OCI-M2 (cell line): ENCODE data around the gene FGFRL1.

ENCODE experiments used
- DNase-seq: peaks from one replicate; lab custom pipeline; 2025; ENCODE audit not compliant: unreplicated experiment; lab: John Stamatoyannopoulos, UW

The FGFRL1 gene

GRCh38 chr4:1004557-1005485 lies 6.6 kb upstream of the FGFRL1 start:
- DNase-seq = no peak

- no peak for DNase-seq
These were observed 4.6 kb upstream of the FGFRL1 start for GRCh38 chr4:1006856-1007255.

- no peak for DNase-seq
These were observed 2.4 kb upstream of the FGFRL1 start for GRCh38 chr4:1008840-1009541.

- no peak for DNase-seq
These were observed 1.7 kb upstream of the FGFRL1 start for GRCh38 chr4:1009542-1010394.

DNA sequence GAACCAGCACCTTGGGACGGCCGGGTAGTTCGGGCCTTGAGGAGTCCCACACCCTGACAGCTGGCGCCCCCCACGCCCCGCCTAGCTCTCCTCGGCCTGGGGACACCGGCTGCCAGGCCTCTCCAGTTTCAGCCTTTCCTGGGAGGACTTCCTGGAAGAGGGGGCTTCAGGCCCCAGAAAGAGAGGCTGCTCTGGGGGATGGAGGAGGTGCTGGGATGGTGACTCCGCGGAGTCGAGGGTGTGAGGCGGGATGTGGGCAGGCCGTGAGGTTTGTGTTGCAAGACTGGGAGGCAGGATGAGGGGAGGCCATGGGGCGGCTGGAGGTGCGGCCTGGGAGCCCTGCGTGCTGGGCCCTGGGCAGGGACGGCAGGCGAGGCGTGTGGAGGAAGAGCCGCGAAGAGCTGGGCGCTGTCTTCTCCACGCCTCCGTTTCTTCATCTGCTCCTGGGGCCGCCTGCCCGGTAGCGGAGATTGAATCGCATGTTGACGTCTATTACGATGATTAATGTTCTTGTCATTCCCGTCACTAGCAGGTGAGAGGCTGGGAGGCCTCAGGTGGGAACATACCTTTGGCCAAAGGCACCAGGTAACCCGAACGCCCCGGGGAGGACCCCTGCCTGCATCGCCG lies 918 bp upstream of the FGFRL1 start:
- DNase-seq = no peak

DNA sequence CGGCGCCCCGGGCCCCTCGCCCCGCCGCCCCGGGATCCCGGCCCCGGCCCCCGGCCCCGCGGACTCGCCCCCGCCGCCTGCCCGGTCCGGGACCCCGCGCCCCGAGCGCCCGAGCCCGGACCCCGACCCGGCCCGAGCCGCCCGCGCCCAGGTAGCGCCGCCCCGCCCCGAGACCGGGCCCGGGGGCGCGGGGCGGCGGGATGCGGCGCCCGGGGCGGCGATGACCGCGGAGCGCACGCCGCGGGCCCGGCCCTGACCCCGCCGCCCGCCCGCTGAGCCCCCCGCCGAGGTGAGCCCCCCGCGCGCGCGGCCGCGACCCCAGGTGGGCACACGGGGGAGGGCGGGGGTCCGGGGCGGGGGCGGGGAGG lies 224 bp downstream of the FGFRL1 start:
- no peak for DNase-seq

DNA sequence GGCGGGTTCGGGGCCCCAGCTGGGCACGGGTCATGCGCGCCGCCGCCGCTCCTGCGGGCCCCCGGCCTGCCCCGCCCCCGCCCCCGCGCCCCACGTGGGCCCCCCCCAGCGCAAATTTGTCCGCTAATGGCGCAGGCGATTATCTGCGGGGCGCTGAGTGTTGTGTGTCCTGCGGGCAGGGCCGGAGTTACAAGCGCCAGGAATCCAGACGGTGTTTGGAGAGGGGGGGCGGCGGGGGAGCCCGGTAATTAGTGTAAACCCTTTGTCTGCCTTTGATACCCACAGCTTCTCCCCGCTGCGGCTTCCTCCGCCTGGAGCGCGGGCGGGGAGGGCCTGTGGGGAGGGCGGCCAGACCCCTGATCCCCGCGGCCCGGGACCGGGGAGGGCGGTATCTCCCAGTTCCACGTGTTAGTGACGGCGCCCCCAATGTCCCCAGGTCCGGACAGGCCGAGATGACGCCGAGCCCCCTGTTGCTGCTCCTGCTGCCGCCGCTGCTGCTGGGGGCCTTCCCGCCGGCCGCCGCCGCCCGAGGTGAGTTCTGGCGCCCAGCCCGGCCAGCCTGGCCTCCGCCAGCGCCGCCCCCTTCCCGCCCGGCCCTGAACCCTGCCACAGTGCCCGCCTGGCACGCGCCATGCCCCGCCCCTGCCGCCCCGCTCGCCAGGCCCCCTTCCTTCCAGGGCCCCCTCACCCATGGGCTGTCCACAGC lies 761 bp downstream of the FGFRL1 start:
- no peak for DNase-seq

DNA sequence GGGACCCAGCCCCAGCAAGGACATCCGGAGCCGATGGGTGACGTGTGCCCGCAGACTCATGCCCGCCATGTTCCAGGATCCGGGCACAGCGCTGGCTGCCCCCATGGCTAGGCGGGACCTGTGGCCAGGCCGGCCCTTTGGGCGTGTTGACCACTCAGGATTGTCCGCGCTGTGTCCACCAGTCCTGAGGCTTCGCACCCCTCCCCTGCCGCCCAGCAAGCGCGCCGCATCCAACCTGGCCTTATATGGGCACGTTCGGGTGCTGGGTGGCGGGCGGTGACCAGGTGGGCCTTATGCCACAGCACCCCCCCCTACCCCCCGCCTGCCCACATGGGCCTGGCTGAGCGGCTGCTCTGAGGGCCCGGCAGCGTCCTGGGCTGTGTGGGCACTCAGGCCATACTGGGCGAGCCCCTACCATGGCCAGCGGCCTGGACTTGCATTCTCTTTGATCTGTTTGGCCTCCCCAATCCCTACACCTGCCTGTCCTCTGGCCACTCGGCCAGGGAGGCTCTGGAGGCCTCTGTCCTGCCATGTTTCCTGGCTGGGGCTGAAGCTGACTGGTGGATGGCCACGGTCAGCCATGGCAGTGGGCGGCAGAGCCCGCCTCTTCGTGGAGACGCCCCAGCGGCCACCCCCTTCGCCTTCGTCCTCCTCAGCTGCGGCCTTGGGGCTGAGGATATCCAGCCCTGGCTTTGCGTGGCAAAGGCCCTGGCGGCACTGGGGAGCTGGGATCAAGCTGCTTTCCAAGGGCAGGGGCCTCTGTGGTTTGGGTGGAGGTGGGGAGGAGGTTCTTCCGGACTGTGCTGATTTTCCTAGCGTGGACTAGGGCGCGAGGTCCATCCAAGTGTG lies 2.0 kb downstream of the FGFRL1 start:
- no peak for DNase-seq

DNA sequence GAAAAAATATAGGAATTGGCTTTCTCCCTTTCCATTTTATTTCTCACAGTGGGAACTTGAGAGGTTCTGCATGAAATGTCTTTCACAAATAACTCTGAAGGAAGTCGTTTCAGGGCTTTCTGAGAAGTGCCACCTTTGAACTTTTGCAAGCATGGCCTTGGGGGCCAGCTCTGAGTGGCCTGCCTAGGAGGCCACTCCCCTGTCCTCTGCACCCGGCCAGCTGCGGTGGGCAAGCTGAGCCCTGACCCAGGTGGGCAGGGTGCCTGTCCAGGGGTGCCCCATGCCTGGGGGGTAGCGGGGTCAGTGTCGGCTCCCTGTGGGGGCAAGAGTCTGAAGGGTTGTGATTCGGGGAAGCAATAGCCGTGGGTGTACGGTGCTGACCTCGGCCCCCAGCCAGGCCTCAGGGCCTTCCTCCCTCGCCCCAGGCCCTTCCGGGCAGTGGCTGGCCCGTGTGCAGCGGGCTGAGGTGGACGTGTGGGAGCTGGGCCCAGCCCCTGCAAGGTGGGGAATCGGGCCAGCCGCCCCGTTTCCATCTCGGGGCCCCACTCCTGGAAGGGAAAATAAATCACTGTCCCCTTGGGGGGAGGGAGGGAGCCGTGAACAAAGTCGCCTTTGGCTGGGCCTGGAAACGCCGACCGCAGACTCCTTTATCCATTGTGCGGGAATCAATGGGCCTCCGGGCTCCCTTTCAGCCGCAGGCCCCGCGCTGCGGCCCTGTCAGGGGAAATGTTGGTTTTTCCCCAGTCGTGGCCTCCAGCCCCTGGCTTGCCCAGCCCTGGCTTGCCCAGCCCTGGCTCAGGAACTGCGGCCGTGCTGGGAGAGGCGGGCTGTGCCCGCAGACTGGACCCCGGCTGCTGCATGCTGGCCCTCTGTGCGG lies 3.1 kb downstream of the FGFRL1 start:
- no peak for DNase-seq

- no peak for DNase-seq
These were observed 3.8 kb downstream of the FGFRL1 start for GRCh38 chr4:1015179-1015578.

- no peak for DNase-seq
These were observed 4.3 kb downstream of the FGFRL1 start for GRCh38 chr4:1015746-1016145.

DNA sequence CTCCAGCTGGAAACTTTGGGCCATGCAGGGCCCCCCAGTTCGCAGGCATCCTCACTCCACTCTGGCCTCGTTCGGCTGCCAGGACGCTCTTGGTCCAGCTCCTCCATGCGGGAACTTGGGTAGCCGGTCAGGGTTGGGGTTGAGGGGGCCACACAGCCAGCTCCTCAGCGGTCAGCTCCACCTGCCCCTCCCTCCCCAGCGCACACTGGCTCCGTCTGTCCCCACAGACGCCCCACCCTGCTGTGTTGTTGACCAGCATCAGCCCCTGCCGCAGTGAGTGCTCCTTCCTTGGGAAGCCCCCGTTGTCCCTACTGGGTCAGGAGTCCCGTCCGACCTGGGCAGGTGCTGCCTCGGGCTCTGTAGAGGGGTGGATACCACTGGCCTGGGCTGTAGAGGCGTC lies 5.8 kb downstream of the FGFRL1 start:
- no peak for DNase-seq

DNA sequence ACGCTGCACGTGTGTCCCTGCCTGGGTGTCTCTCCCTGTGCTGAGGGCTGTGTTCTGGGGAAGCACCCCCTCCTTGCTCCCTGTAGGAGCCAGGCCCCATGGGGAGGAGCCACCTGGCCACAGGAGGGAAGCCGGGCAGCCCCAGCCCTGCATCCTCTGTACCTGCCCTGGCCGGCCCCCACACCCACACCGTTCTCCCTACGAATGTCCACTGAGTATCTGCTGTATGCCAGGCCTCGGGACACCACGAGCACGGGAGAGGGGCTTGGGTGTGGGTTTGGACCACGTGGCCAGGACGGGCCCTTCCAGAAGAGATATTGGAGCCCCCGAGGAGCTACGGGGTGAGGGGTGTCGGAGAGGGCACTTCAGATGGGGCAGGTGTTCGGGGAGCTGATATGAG lies 6.3 kb downstream of the FGFRL1 start:
- no peak for DNase-seq

DNA sequence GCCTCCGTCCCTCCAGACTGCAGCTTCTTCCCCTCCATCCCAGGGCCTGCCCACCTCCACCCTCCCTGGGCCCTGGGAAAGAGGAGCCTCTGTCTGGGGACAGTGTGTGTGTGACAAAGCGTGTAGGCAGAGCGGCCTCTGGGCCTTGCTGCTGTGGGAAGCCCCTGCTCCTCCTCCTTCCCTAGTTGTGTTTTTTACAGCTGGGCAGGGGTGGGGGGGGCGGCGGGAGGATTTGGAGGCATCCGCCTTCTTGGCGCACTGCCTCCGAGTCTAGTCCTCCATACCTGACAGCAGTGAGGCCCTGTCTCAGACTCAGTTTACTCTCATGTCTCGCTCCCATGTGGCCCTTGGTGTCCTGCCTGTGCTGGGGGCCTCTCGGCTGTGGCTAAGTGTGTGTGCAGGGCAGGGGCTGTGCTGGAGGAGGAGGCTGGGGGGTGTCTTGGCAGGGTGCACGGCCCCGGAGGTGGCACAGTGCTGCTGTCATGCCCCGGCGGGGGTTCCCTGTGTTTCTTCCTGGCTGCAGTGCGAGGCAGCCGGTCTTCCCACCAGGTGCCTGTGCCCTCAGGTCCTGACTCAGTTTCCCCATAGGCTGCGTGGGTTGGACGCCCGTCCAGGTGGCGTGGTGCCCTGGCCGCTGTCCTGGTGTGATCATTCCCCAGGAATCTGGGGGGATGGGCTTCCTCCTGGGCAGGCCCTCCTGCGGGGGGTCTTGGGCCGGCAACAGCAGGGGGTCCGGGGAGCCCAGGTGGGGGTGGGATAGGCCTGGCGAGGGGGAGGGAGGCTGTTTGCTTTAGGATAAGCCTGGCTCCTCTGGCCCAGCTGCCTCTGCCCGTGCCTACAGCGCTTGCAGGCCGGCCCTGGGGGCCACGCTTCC lies 7.0 kb downstream of the FGFRL1 start:
- DNase-seq = no peak

DNA sequence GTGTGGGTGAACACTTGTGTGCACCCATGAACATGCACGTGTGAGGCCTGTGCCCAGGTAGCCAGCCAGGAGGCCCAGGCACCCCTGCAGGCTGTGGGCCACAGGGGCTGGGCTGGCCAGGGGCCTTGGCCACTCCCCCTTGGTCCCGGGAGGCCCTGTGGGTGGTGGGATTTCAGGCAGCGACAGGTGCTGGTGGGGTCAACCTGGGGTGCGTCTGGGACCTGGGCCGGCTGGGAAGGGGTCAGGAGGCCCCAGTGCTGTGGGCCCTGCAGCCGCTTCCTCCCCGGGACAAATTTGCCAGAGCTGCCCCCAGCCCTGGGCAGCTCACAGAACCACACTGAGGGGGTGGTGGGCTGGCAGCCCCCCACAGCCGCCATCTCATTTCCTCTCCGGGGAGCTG lies 7.9 kb downstream of the FGFRL1 start:
- no peak for DNase-seq

DNA sequence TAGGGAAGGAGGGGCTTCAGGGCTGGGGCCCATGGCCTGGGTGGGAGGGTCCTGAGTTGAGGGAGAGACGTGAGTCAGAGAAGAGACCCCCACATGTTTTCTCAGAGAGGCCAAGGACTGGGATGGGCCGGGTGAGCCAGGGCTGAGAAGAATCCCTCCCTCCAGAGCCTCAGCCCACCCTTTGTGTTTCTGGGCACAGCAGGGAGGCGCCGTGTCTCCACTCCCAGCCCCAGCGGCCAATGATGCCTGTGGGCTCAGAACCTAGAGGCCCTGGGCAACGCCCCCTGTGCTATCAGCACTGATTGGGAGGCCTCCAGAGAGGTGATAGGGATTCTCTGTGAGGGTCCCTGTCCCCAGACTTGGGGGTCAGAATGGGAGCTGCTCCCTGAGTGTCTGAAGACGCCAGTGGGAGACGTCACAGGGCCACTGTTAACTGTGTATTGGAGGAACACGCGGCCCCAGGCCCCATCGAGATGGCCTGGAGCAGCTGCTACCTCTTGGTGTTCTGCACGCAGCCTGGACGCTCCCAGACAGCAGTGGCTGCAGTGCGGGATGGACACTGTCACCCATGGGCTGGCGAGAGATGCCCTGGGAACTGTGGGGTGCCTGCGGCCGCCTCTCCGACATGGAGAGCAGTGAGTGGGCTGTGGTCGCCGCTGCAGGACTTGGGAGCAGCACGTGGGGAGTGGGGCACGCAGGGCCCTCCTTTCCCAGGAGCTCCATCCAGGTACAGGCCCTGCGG lies 8.5 kb downstream of the FGFRL1 start:
- no peak for DNase-seq
